ENCODE measurements around the gene SLC7A10. TPM values are rescaled to one million over a fixed set of nuclear protein-coding genes. Genes with fewer than 3 reads are reported as not detected.
A peak's percentile ranks its signal among the peaks of the same experiment; 100 is the strongest.

Gene SLC7A10
- total and polyA plus RNA-seq, 8 donors, result 0.50 to 1.2 (median 0.96) TPM; not detected in 1

DNA sequence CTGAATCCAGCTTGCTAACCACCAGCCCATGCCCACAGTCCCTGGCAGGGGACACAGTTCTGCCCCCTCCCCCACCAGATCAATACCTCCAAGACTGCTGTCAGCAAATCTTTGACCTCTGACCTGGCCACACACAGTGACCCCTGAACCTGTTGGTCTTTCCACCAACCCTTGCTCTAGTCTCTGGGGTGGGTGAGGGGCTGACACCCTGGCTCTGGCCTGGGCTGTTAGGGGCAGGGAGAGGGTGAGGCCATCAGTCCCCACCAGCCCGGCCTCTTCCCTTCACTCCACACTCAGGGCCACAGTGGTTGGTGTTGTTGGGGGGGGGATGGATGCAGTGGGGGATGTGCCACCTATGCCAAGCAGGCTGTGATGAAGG, 21.8 kb upstream of the SLC7A10 start:
- ATAC-seq, result no peak

DNA sequence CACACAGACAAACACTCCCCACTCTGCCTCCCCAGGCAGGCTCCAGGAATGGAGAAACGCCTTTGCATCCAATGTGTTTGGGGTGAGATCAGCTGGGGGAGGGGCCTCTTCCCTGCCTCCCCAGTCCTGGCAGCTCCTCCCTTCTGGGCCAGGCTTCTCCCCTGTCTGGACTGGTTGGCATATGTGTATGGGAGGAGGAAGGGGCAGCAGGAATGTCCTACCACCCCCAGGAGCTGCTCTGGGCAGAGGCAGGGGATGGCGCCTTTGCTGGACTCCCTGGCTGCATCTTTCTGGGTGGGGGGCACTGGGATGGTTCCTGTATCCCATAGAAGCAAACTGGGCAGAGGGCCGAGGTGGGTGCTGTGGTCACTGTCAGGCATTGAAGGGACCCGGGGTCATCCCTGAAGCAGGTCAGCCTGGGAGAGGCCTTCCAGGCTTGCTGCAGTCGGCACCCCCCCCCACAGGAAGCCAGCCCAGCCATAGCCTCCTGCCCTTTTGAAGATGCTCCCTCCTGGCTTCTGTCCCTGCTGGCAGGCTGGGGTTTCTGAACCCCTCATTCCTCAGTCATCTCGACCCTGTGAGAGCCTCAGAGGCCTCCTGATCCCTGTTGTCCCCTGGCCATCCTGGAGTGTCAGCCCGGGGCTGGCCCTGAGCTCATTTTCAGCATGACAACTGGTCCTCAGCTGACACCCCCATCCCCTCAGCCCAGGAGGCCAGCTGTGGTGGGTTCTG, 21.2 kb upstream of the SLC7A10 start:
- peaks cover 0 to 23% of the 10 kb centered on the region in 2 donors for H3K27me3 ChIP-seq
- peaks cover 0 to 18% of the 10 kb centered on the region in 2 donors for H3K4me1 ChIP-seq
- intact Hi-C loops (cut with DNase I), result no loop called here
- TF ChIP-seq, protein P1, sequence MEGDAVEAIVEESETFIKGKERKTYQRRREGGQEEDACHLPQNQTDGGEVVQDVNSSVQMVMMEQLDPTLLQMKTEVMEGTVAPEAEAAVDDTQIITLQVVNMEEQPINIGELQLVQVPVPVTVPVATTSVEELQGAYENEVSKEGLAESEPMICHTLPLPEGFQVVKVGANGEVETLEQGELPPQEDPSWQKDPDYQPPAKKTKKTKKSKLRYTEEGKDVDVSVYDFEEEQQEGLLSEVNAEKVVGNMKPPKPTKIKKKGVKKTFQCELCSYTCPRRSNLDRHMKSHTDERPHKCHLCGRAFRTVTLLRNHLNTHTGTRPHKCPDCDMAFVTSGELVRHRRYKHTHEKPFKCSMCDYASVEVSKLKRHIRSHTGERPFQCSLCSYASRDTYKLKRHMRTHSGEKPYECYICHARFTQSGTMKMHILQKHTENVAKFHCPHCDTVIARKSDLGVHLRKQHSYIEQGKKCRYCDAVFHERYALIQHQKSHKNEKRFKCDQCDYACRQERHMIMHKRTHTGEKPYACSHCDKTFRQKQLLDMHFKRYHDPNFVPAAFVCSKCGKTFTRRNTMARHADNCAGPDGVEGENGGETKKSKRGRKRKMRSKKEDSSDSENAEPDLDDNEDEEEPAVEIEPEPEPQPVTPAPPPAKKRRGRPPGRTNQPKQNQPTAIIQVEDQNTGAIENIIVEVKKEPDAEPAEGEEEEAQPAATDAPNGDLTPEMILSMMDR (IDR thresholded peaks at IDR 0.05), result no peak
- H3K27ac ChIP-seq, result no peak overlapping the region
- H3K36me3 ChIP-seq, result no peaks in the 10 kb centered on the region
- no peak for ATAC-seq
- H3K4me3 ChIP-seq, result no peak overlapping the region
- peak in 1 of 4 donors; percentile 67 for DNase-seq
- H3K9me3 ChIP-seq, result peaks cover 0 to 12% of the 10 kb centered on the region in 2 donors

More for the DNA sequence above, 21.8 kb upstream of the SLC7A10 start:
- H3K4me1 ChIP-seq, result peaks cover 0 to 18% of the 10 kb centered on the region in 2 donors
- H3K27me3 ChIP-seq, result peaks cover 0 to 20% of the 10 kb centered on the region in 2 donors
- DNase-seq, result no peak
- no peak overlapping the region for H3K4me3 ChIP-seq
- TF ChIP-seq, protein P1 (IDR thresholded peaks at IDR 0.05), result no peak
- intact Hi-C loops (cut with DNase I), result no loop called here
- H3K9me3 ChIP-seq, result peaks cover 0 to 12% of the 10 kb centered on the region in 2 donors
- H3K27ac ChIP-seq, result no peak overlapping the region
- no peaks in the 10 kb centered on the region for H3K36me3 ChIP-seq

DNA sequence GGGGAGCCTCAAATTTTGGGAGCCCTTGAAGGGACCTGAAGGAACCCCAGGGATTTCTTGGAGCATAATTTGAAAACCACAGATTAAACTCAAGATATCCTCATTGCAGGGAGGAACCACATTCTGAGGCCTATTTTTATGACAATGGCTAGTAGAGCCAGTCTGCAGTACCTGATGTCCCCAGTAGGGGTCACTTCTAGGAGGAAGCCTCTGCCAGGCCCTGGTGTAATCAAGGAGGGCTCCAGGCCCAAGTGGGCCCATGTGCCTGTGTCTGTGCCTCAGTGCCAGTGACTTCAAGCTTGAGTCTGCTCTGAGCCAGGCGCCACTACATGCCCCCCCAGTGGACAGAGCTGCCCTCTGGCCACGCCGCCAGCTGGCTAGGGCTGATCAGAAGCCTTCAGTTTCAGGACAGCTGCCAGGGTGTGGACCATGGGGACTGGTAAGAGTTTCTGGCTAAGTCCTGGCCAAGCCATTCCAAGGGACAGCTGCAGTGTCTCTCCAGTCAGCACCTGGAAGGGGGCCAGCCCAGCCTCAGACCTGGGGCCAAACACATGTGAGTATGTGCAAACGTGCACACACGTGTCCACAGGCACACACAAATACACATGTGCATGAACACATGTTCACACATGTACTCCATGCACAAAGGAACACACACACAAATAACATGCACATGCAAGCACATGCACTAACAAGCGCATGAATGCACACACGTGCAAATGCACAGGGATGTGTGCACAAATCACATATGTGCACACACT, 20.5 kb upstream of the SLC7A10 start:
- H3K27me3 ChIP-seq, result peaks cover 0 to 23% of the 10 kb centered on the region in 2 donors
- H3K4me1 ChIP-seq, result peaks cover 0 to 25% of the 10 kb centered on the region in 2 donors
- peaks cover 0 to 12% of the 10 kb centered on the region in 2 donors for H3K9me3 ChIP-seq
- H3K4me3 ChIP-seq, result no peak overlapping the region
- TF ChIP-seq, protein P1 (IDR thresholded peaks at IDR 0.05), result peak; percentile 43 to 78
- DNase-seq (peak in 1 of 4 donors; percentile 72), ATAC-seq (no peak)
- intact Hi-C loops (cut with DNase I), result no loop called here
- no peak overlapping the region for H3K27ac ChIP-seq
- no peaks in the 10 kb centered on the region for H3K36me3 ChIP-seq

DNA sequence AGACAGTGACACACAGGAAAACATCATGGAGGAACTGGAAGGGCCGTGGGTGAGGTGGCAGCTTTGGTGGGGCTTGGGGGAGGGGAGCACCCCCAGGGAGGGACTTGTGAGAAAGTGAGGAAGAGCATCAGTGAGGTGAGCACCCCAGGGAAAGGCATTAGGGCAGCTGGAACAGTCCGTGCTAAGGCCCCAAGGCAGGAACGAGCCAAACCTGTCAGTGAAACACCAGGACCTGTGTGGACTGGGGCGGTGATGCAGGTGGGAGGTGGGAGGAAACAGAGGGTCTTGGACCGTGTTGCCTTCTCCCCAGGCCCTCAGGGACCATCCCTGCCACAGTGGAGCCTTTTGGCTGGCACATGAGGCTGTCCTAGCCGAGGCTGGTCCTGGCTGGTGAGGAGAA, 17.3 kb upstream of the SLC7A10 start:
- Histone ChIP-seq H3K27ac (no peak overlapping the region), H3K36me3 (no peaks in the 10 kb centered on the region), H3K4me3 (no peak overlapping the region), H3K9me3 (peaks cover 0 to 12% of the 10 kb centered on the region in 2 donors), H3K4me1 (peaks cover 0 to 9% of the 10 kb centered on the region in 2 donors), H3K27me3 (peaks cover 0 to 30% of the 10 kb centered on the region in 2 donors)
- intact Hi-C loops (cut with DNase I), result loop anchor here in 1 of 2 donors (2.0 kb wide), 1 partner anchor 164 kb away; no protein-coding TSS in a partner anchor
- DNase-seq (no peak), ATAC-seq (no peak)
- TF ChIP-seq, protein P1 (IDR thresholded peaks at IDR 0.05), result no peak

DNA sequence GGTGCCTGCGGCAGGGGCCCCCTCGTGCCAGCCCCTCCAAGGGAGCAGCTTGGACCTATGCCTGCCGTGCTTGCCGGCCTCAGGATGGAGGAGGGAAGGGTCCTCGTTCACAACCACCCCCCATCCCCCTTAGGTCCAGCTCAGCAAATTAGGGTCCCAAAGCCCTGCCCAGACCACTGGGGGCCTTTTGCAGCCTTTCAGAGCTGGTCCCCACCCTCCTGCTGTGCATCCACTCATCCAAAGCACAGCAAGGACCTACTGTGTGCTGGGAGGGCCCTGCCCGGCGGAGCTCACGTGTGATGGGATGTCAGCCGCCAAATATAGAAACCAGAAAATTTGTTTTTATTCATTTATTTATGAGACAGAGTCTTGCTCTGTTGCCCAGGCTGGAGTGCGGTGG, 16.5 kb upstream of the SLC7A10 start:
- ATAC-seq (no peak), DNase-seq (no peak)
- no peak overlapping the region for H3K4me3 ChIP-seq
- H3K36me3 ChIP-seq, result no peaks in the 10 kb centered on the region
- peaks cover 0 to 12% of the 10 kb centered on the region in 2 donors for H3K9me3 ChIP-seq
- peaks cover 0 to 30% of the 10 kb centered on the region in 2 donors for H3K27me3 ChIP-seq
- peaks cover 0 to 9% of the 10 kb centered on the region in 2 donors for H3K4me1 ChIP-seq
- TF ChIP-seq, protein P1 (IDR thresholded peaks at IDR 0.05), result no peak
- intact Hi-C loops (cut with DNase I), result loop anchor here in 1 of 2 donors (2.0 kb wide), 1 partner anchor 165 kb away; no protein-coding TSS in a partner anchor
- H3K27ac ChIP-seq, result no peak overlapping the region
